K562 (cell line): ENCODE results near the gene TXK. TPM values are rescaled to one million over a fixed set of nuclear protein-coding genes. Genes with fewer than 3 reads are reported as not detected.
A peak's percentile ranks its signal among the peaks of the same experiment; 100 is the strongest.

Source experiments
- ATAC-seq: fragments of 200-7000 bp; cut with Tn5 transposase; 3 replicates; pipeline ENCODE4 v1.9.1; 2020; ENCODE audit warnings: moderate library complexity
- BruUV-seq: library from RNA; stranded (reverse); fragments of 400-500 nt; replicated peaks from 2 replicates; lab custom pipeline; 2021; lab: Mats Ljungman, UMichigan
- CTCF ChIA-PET: fragments of 300-600 bp; formaldehyde crosslinking; extraction: SDS; loops from one replicate; lab custom pipeline; 2021; ENCODE audit warnings: low intra/inter-chr PET ratio; lab: Yijun Ruan, JAX
- POLR2A ChIA-PET: fragments of 300-600, 350-650 bp; sonication (Branson Sonifier 250); formaldehyde crosslinking; extraction: SDS; loops from one replicate; lab custom pipeline; 2021; ENCODE audit warnings: antibody characterized with exemption, inconsistent platforms; lab: Yijun Ruan, JAX
- DNase-seq, 4 experiments: peaks; one replicate each; pipeline versions ENCODE4 v3.0.0 to v3.0.0-alpha.2; 2011 to 2018; ENCODE audit warnings: low spot score in 3 of 4, mixed read lengths in 3 of 4; ENCODE audit errors: extremely low read depth in 1 of 4
- FAIRE-seq: peaks from 2 replicates; lab custom pipeline; 2011; peaks lifted over from hg19 to GRCh38; lab: Jason Lieb, UNC
- H2AFZ ChIP-seq: 2 replicates; pipeline ENCODE4 v1.6.0; 2011; ENCODE audit warnings: low read depth, low read length, control low read depth, inconsistent platforms
- H3K27ac ChIP-seq: fragments of 200-600 bp; 3 replicates; pipeline ENCODE4 v1.8.0; 2011; ENCODE audit warnings: low read depth, mild to moderate bottlenecking, control low read depth, inconsistent platforms, low read length, moderate library complexity, mixed read lengths; ENCODE audit errors: extremely low read depth
- H3K27me3 ChIP-seq, 2 experiments: fragments of 300-600 bp in 1 of 2; 2 replicates in 1 of 2; 3 replicates in 1 of 2; pipeline versions ENCODE4 v1.6.0 to v1.8.0; 2011; ENCODE audit warnings: inconsistent platforms in 2 of 2, low read length in 2 of 2, mild to moderate bottlenecking in 1 of 2, mixed read lengths in 1 of 2, moderate library complexity in 1 of 2; ENCODE audit not compliant: control insufficient read depth in 2 of 2, insufficient read depth in 2 of 2
- H3K36me3 ChIP-seq: fragments of 300-600 bp; 3 replicates; pipeline ENCODE4 v1.8.0; 2011; ENCODE audit warnings: mild to moderate bottlenecking, low read length, inconsistent platforms; ENCODE audit not compliant: control insufficient read depth, insufficient read depth
- H3K4me1 ChIP-seq, 2 experiments: fragments of 200-600 bp in 1 of 2; replicated peaks in 1 of 2; 2 replicates in 1 of 2; 3 replicates in 1 of 2; pipeline versions ENCODE4 v1.5.1 to v1.8.0; 2011; ENCODE audit warnings: inconsistent platforms in 2 of 2, low read length in 2 of 2, mild to moderate bottlenecking in 1 of 2, mixed read lengths in 1 of 2, moderate library complexity in 1 of 2; ENCODE audit not compliant: control insufficient read depth in 2 of 2, insufficient read depth in 2 of 2
- H3K4me2 ChIP-seq: 2 replicates; pipeline ENCODE4 v1.6.1; 2011; ENCODE audit warnings: low read length, control low read depth, inconsistent platforms, mixed read lengths; ENCODE audit not compliant: insufficient read depth
- H3K4me3 ChIP-seq: fragments of 200-600 bp; sonication (generic), shearing (Covaris generic); 2 replicates; pipeline ENCODE4 v1.5.1; 2016; ENCODE audit warnings: control low read depth, inconsistent platforms
- H3K79me2 ChIP-seq: fragments of 200-600 bp; 3 replicates; pipeline ENCODE4 v1.8.0; 2011; ENCODE audit warnings: low read length, inconsistent platforms; ENCODE audit not compliant: control insufficient read depth, insufficient read depth
- H3K9ac ChIP-seq, 2 experiments: 2 replicates each; pipeline versions ENCODE4 v1.6.0 to v1.6.1; 2011; ENCODE audit warnings: low read depth in 2 of 2, low read length in 2 of 2, control low read depth in 1 of 2, inconsistent platforms in 1 of 2, mild to moderate bottlenecking in 1 of 2, mixed read lengths in 1 of 2; ENCODE audit not compliant: insufficient read depth in 1 of 2
- H3K9me1 ChIP-seq: one replicate; pipeline ENCODE4 v1.6.0; 2011; ENCODE audit warnings: inconsistent platforms, mild to moderate bottlenecking, low read length, moderate library complexity; ENCODE audit not compliant: control insufficient read depth, insufficient read depth
- H3K9me3 ChIP-seq: replicated peaks from 2 replicates; pipeline ENCODE4 v1.5.1; 2011; ENCODE audit warnings: low read depth, low read length, inconsistent platforms; ENCODE audit not compliant: control insufficient read depth, insufficient read depth
- H4K20me1 ChIP-seq: replicated peaks from 2 replicates; pipeline ENCODE4 v1.6.1; 2011; ENCODE audit warnings: low read length, inconsistent platforms, mixed read lengths; ENCODE audit not compliant: control insufficient read depth, insufficient read depth
- CXXC5 ChIP-seq: fragments of 250-450 bp; sonication (Bioruptor Pico); IDR thresholded peaks from 2 replicates; pipeline ENCODE4 v1.8.0; 2022; ENCODE audit warnings: inconsistent platforms, mild to moderate bottlenecking, moderate library complexity
- FOSL1 ChIP-seq: fragments of 200-800 bp; sonication (Bioruptor generic); conservative IDR thresholded peaks from 2 replicates; pipeline ENCODE4 v1.6.1; 2016; ENCODE audit warnings: missing genetic modification characterization, missing compliant biosample characterization
- PBX2 ChIP-seq, 2 experiments: IDR thresholded peaks in 1 of 2; conservative IDR thresholded peaks in 1 of 2; 2 replicates each; pipeline ENCODE4 v1.6.1; 2016; ENCODE audit warnings: low read depth in 2 of 2, mild to moderate bottlenecking in 1 of 2, missing compliant biosample characterization in 1 of 2, missing genetic modification characterization in 1 of 2, moderate library complexity in 1 of 2
- PTBP1 ChIP-seq: fragments of 200-400 bp; formaldehyde crosslinking; IDR thresholded peaks from 2 replicates; pipeline ENCODE4 v1.6.1; 2017; ENCODE audit warnings: low read depth, low read length
- ZNF134 ChIP-seq: fragments of 250-450 bp; sonication (Bioruptor Pico); conservative IDR thresholded peaks from 2 replicates; pipeline ENCODE4 v1.4.0; 2020
- WGBS: fragments of 100-300 bp; shearing (Covaris generic); methylation state at CpG from one replicate; pipeline ENCODE4 v1.1.6; 2016; ENCODE audit warnings: low coverage, mixed read lengths; ENCODE audit not compliant: insufficient coverage; ENCODE audit errors: missing lambda C conversion rate; 5-methylcytosine and 5-hydroxymethylcytosine counted together
- in situ Hi-C: fragments of 300-500 bp; cut with MboI; formaldehyde crosslinking; loops from 4 replicates; pipeline ENCODE4 v1.15.0; 2018; ENCODE audit warnings: inconsistent platforms, mixed read lengths
- intact Hi-C: fragments of 100-400 bp; cut with micrococcal nuclease; formaldehyde crosslinking; loops from 2 replicates; pipeline ENCODE4 v1.14.2; 2022
- polyA plus RNA-seq, 8 experiments: library from polyadenylated mRNA; depleted of rRNA in 4 of 8; stranded (reverse) in 5 of 8; unstranded in 3 of 8; fragments of >200 nt; fragmentation: Nextera tagmentation in 2 of 8; fragmentation: Illumina TruSeq in 1 of 8; extraction: Ambion mirVana in 2 of 8; extraction: Trizol in 1 of 8; gene quantifications; 2 replicates each; pipeline versions ENCODE4 v1.2.1 to v1.2.3, GENCODE V29; 2011 to 2014; ENCODE audit warnings: inconsistent platforms in 1 of 8, missing spikeins in 1 of 8
- total RNA-seq, 7 experiments: library from RNA; depleted of rRNA in 6 of 7; stranded (reverse); fragments of >200 nt in 6 of 7; fragmentation: Illumina TruSeq in 2 of 7; extraction: Trizol in 2 of 7; gene quantifications; 2 replicates each; pipeline versions ENCODE4 v1.2.1 to v1.2.3, GENCODE V29; 2011 to 2021; ENCODE audit warnings: low replicate concordance in 1 of 7

TXK gene
- total and polyA plus RNA-seq, 9 of the 15 experiments (the other 6 are each of a cell fraction or from before 2014, with no cell fraction given), result 0.24 to 1.1 (median 0.45) TPM; not detected in 1

- TF ChIP-seq PBX2 (CRISPR knock-in tag; IDR thresholded peaks at IDR 0.05; ENCODE audit: low read depth) (no peak), PBX2 (tag; conservative IDR thresholded peaks at IDR 0.05; ENCODE audit: low read depth) (peak; percentile 61), PTBP1 (no peak), FOSL1 (tag) (no peak), CXXC5 (CRISPR knock-in tag) (no peak)
- TF ChIP-seq, all 486 proteins: peak for 4
Observed at GRCh38 chr4:48090621-48091020, 43.4 kb downstream of the TXK start (continued).

- POLR2A ChIA-PET, result no interaction called here
- CTCF ChIA-PET, result interaction anchor here (1.2 to 1.3 kb wide), 2 partner anchors 83 to 381 kb away, joined by 3 to 6 read pairs; no protein-coding TSS in a partner anchor
Observed at GRCh38 chr4:48085821-48086589, 48.0 kb downstream of the TXK start.

More at GRCh38 chr4:48085821-48086589, 48.0 kb downstream of the TXK start:
- no peak for TF ChIP-seq ZNF134 (CRISPR knock-in tag)
- TF ChIP-seq, all 486 proteins: peak for 0
- no peak overlapping the region for H2AFZ ChIP-seq
- H3K9me3 ChIP-seq, result no peaks in the 10 kb centered on the region
- H3K9ac ChIP-seq, result no peak overlapping the region
- WGBS, result 13% methylated on average over 8 of the region's 8 CpGs
- H3K4me2 ChIP-seq, result no peak overlapping the region
- BruUV-seq, result no TSS peak
- ATAC-seq, result no peak
- no peaks in the 10 kb centered on the region for H3K4me1 ChIP-seq
- in situ Hi-C loops (loop anchor here (10.0 kb wide), 1 partner anchor 401 kb away; no protein-coding TSS in a partner anchor), intact Hi-C loops (loop anchor here (2.0 to 5.0 kb wide), 5 partner anchors 44 to 379 kb away; partner anchors contain the start of genes CNGA1 and NIPAL1)
- H3K9me1 ChIP-seq, result no peaks in the 10 kb centered on the region
- H3K79me2 ChIP-seq, result no peaks in the 10 kb centered on the region
- no peak overlapping the region for H3K27ac ChIP-seq
- H3K27me3 ChIP-seq, result no peaks in the 10 kb centered on the region
- FAIRE-seq, result no peak
- no peaks in the 10 kb centered on the region for H3K36me3 ChIP-seq
- no peak overlapping the region for H3K4me3 ChIP-seq
- DNase-seq, result no peak
- no peaks in the 10 kb centered on the region for H4K20me1 ChIP-seq
